CD4-positive, alpha-beta T cell treated with Interleukin-10 for 1 hour (primary cell): Measurements from ENCODE around the gene NT5C.
"Not testable (repeated sequence)": the region's sequence is repeated elsewhere in the genome, so short reads cannot be mapped to it uniquely, and the experiment has no call there.

ENCODE experiments used
- DNase-seq: peaks from one replicate; pipeline ENCODE4 v3.0.0-alpha.2; 2020

The NT5C gene

DNA sequence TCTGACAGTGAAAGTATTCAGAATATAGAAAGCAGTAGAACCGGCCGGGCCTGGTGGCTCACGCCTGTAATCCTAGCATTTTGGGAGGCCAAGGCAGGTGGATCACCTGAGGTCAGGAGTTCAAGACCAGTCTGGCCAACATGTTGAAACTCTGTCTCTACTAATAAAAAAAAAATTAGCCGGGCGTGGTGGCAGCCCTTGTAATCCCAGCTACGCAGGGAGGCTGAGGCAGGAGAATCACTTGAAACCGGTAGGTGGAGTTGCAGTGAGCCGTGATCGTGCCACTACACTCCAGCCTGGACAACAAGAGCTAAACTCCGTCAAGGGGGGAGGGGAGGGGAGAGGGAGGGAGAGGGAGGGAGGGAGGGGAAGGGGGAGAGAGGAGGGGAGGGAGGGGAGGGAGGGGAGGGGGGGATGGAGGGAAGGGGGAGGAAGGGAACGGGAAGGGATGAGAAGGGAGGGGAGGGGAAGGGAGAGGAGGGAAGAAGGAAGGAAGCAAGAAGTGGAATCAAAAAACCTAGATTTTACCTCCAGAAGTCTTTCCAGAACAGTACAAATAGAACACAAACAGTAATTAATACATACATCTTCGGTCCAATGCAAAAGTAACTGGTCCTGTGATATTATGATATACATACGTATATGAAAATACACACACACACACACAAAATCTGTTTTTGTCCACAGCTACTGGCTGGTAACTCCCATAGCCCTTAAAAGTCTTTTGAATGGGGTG is 10.9 kb upstream of the NT5C start:
- no peak for DNase-seq

DNA sequence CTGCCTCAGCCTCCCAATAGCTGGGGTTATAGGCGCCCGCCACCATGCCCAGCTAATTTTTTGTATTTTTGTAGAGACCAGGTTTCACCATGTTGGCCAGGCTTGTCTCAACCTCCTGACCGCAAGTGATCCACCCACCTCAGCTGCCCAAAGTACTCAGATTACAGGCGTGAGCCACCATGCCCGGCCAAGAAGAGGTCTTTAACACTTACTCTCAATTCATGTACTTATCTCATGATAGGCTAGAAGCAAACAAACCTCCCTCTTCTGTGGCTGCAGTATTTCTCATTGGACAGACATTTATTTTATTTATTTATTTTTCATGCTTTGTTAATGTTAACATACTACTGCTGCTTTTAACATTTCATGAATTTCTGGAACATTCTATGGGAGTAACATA is 7.0 kb upstream of the NT5C start:
- no peak for DNase-seq

DNA sequence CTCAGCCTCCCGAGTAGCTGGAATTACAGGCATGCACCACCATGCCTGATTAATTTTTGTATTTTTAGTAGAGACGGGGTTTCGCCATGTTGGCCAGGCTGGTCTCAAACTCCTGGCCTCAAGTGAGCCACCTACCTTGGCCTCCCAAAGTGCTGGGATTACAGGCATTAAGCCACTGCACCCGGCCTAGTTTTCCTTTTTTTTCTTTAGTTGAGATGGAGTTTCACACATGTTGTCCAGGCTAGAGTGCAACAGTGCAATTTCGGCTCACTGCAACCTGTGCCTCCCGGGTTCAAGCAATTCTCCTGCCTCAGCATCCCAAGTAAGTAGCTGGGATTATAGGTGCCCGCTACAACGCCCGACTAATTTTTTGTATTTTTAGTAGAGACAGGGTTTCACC is 6.2 kb upstream of the NT5C start:
- not testable (repeated sequence) for DNase-seq

DNA sequence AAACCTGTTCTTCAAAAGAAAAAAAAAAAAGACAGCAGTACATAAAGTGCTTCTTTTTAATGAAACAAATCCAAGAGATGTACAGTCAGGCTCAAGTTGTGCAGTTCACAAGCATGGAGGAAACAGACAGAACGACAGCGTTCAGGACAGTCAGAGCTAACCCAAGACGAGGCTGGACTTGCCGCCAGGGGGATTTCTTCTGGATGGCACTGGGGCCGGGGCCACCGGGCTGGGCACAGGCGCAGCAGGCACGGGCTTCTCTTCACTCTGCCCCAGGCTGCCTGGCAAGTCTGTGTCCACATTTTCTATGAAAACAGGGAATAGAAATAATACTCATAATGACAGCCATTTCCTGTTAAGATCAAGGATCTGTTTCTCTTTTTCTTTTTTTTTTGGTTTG is 4.4 kb upstream of the NT5C start:
- DNase-seq = no peak

DNA sequence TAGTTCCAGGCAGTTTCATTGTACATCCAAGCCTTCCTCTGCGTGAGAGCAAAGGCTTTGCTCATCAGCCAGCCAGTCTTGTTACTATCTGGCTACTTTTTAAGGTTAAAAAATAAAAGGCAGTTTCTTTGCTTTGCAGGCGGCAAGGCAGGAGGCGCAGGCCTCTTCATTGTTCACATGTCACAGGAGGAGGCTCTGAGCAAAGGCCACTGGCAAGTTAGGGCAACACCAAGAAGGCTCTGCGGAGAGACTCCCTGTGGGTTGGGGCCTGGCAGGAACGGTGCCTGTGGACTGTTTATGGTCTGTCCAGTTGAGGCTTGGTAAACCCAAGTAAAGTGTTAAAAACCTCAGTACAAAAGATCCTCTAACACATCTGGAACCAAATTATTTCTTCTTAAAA is 3.9 kb upstream of the NT5C start:
- DNase-seq = no peak

DNA sequence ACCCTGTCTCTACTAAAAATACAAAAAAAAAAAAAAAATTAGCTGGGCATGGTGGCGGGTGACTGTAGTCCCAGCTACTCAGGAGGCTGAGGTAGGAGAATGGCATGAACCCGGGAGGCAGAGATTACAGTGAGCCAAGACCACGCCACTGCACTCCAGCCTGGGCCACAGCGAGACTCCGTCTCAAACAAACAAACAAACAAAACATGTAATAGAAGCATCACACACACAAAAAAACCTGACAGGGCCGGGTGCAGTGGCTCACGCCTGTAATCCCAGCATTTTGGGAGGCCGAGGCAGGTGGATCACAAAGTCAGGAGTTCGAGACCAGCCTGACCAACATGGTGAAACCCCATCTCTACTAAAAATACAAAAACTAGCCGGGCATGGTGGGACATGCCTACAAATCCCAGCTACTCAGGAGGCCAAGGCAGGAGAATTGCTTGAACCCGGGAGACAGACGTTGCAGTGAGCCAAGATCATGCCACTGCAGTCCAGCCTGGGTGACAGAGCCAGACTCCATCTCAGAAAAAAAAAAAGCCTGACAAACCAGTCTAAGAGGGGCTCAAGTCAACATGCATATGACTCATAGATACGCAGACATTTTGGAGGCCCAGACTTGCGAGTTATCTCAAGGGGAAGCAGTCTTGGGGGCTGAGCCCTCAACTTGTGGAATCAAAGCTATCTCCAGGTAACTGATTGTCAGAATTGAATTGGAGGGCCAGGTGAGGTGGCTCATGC is 2.2 kb upstream of the NT5C start:
- not testable (repeated sequence) for DNase-seq

DNA sequence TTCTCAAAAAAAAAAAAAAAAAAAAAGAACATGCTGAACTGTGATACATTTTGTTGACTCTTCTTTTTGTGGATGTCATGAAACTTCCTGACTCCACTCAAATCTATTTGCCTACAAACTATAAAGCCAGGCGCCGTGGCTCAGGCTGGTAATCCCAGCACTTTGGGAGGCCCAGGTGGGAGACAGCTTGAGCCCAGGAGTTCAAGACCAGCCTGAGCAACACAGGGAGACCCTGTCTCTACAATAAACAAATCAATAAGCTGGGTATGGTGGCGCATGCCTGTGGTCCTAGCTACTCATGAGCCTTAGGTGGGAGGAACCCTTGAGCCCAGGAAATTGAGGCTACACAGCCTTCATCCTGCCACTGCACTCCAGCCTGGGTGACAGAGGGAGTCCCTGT is 1.5 kb upstream of the NT5C start:
- no peak for DNase-seq

DNA sequence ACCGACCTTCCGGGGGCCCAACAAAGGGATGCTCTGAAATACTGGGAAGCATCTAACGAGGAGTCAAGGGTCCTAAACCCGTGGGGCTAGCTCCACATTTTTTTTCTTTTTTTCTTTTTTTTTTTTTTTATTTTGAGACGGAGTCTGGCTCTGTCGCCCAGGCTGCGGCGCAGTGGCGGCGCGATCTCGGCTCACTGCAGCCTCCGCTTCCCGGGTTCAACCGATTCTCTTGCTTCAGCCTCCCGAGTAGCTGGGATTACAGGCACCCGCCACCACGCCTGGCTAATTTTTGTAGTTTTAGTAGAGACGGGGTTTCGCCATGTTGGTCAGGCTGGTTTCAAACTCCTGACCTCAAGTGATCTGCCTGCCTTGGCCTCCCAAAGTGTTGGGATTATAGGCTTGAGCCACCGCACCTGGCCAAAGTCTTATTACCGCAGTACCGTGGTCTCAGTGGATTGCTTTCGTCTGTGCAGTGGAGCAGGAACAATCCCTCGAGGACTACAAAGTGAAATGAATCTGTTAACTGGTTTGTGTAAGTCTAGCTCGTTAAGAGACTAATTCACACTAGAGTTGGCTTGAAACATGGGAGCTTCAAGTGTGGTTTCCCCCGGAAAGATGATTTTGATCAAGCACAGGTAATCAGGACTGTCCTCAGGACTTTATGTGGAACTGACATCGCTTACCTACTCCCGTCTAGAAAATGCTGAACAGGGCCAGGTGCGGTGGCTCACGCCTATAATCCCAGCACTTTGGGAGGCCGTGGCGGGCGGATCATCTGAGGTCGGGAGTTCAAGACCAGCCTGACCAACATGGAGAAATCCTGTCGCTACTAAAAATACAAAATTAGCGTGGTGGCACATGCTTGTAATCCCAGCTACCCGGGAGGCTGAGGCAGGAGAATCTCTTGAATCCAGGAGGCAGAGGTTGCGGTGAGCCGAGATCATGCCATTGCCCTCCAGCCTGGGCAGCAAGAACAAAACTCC is 767 bp upstream of the NT5C start:
- not testable (repeated sequence) for DNase-seq

DNA sequence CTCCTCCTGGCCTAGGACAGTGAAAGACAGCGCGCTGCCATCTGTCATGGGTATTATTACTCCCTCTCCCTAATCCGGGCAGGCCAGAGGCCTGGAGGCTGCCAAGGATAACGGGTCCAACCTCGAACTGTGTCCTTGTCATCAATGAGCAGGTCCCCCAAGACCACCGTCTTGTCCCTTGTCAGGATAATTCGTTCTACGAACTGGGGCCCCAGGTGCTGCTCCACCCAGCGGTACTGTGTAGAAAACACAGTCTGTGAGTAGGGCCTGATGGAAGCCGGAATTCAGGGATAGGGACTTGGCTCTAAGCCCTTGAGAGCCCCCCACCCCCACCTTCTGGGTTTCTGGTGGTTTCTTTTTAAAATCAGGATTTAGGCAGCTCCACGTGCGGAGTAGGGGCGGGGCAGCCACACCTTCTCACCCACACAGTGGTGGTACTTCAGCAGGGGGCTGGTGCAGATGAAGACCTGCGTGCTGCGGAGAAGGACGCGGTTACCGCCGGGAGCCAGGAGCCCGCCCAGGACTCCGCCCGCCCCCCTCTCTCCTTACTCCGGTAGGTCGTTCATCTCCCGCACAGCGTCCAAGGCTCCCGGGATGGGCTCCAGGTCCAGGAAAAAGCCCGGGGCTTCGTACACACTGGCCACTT is 787 bp downstream of the NT5C start:
- DNase-seq = peak; percentile 50

DNA sequence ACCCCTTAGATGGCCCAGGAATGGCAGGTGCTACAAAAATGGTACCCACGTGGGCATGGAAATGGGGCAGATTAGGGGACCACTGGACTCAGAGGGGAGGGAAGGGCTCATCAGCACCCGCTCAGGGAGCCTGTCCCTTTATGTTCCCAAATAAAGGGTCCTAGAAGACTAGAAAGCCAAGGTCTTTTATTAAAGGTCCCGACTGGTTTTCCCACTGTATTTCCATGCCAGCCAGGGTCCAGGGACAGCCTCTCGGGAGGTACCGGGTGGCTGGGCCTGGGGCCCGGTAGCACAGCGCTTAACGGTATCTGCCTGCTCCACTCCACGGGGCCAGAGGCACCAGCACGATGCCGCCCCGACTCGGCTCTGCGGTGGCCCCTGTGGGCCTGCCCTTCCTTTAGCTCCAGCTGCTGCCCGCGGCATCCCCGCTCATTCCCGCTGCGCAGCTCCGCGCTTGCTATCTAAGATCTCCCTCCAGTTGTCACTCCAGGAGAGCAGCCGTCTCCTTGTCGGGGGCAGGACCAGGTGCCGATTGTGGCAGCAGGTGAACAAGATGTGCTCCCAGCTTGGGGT is 1.4 kb downstream of the NT5C start:
- no peak for DNase-seq

DNA sequence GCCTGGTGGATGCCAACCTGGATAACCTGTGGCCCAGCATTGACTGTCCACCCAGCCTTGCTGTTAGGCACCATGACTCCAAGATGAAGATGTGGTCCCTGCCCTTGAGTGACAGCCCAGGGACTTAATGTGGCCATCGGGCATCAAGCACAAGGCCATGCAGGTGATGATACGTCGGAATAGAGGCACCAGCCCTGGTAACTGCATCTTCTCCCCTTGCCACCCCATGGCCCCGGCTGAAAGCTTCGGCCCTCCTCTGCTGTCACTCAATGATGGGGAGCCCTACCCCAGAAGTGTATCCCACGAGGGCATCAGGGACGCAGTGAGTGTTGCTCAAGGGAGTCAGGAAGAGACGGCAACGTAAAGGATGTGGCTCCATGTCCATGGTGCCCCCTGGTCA is 2.0 kb downstream of the NT5C start:
- DNase-seq = no peak

DNA sequence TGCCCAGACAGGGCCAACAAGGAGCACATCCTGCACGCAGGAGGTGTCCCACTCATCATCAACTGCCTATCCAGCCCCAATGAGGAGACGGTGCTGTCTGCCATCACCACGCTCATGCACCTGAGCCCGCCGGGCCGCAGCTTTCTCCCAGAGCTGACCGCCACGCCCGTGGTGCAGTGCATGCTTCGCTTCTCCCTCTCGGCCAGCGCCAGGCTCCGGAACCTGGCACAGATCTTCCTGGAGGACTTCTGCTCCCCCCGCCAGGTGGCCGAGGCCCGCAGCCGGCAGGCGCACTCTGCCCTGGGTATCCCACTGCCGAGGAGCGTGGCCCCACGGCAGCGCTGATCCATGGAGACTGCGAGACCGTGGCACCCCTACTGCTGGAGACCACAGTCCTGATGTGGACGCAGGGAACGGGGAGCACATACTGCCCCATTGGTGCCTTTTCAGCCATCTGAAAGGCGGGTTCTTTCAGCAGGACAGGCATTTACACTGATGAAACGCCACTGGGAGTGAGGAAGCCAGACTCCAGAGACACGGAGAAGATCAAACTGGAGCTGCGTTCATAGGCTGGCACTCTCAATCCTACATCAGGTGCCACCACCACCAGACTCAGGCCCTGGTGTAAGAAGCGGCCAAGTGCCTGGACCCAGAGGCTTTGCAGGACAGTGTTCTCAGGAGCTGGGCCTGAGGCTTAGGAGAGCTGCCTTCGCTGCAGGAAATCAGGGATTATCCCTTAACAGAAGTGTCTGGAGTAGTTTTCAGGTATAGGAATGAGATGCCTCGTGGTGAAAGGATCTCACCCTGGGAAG is 2.6 kb downstream of the NT5C start:
- DNase-seq = no peak

DNA sequence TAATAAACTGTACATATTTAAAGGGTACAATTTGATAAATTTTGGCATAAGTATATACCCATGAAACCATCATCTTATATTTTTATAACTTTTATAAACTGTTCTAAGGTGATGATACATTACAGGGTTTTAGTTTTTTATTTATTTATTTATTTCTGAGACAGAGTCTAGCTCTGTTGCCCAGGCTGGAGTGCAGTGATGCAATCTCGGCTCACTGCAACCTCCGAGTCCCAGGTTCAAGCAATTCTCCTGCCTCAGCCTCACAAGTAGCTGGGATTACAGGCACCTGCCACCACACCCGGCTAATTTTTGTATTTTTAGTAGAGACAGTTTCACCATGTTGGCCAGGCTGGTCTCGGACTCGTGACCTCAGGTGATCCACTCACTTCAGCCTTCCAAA is 3.6 kb downstream of the NT5C start:
- not testable (repeated sequence) for DNase-seq

DNA sequence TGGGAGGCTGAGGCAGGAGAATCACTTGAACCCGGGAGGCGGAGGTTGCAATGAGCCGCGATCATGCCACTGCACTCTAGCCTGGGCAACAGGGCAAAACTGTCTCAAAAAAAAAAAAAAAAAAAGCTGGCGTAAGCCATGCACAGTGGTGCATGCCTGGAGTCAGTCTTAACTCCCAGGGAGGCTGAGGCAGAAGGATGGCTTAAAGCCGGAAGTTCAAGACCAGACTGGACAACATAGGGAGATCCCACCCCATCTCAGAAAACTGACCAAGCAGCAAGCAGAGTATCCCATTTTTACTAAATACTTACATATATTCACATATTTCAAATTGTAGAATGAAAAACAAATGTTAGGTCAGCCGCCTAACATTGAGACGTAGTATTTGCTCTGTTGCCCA is 4.6 kb downstream of the NT5C start:
- DNase-seq = no peak

DNA sequence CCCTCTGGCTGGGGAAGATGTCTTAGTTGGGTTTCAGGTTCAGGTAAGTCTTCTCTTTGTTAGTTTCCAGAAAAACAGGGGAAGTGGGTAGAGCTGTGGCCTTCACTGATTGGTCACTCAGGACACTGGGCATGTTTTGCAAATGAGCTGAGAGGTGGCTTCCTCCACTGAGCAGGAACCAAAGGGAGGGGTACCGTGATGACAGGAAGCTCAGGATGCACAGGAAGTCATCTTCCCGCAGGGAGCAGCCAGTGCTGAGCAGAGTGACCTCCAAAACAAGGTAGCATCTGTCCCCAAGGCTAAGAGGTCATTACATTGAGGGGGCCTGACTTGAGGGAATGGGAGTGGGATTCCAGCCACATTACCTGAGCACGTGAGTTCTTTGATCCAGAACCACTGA is 5.6 kb downstream of the NT5C start:
- DNase-seq = no peak

DNA sequence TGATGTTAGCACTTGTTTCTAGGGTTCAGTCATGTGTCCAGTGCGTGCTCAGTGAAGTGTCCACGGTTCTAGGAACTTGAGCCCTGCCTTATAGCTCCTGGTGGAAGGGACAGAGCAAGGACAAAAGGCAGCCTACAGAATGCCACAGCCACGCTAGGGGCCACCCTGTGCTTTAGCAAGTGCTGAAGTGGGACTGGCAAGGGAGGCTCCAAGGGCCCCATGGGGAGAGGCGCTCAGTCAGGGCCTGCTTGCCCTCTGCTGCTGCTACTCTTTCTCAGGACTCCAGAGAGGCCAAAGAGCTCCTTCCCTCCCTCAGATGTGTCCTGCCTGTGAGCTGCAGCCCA is 6.8 kb downstream of the NT5C start:
- no peak for DNase-seq

DNA sequence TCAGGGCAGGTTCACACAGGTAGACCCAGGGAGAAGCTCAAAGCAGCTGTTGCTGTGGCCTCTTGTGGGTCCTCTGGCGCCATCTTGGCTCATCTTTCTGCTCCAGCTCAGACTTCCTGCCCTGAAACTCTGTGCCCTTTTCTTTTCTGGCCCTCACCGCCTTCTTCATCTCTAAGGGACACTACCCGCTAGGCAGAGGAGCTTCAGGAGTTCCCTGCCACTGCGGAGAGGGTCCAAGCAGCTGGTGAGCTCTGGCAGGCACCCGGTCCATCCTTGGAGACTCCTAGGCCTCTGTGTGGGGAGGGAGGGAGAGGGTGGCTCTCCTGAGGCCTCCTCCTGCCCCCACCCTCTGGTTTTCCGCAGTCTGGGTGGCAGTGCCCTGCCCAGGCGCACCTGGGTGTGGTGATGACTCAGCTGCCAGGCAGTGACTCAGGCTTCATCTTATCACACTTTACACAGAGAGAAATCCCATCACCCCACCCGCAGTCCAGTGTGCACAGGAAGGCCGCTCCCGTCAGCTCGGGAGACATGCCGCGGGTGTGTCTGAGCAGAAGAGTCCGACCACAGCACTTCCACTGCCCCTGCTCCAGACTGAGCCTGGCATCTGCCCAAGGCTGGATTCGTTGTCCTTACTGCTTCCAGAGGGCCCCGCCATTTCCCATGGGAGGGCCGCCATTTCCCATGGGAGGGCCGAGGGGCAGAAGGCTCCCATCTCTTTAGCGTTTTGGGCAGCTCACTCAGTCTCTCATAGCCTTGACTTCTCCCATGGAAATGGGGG is 7.3 kb downstream of the NT5C start:
- DNase-seq = peak; percentile 51

DNA sequence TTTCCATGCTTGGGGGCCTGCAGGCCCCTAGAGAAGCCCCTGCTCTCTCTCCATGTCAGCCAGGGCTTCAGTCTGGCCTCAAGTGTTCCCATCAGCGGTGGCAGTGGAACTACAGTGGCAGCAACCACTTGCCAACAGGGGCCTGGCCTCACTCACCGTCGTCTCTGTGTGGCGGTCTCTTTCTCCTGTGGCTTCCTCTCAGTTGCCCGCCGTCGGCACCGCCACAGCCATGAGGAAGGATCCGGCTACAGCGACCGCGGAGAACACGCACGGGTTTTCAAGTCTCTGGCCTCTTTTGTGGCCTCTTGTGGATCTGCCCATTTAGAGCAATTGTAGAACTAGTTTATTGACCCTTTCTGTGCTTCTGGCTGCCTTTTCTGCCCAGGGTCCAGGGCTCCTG is 13.2 kb downstream of the NT5C start:
- DNase-seq = no peak

DNA sequence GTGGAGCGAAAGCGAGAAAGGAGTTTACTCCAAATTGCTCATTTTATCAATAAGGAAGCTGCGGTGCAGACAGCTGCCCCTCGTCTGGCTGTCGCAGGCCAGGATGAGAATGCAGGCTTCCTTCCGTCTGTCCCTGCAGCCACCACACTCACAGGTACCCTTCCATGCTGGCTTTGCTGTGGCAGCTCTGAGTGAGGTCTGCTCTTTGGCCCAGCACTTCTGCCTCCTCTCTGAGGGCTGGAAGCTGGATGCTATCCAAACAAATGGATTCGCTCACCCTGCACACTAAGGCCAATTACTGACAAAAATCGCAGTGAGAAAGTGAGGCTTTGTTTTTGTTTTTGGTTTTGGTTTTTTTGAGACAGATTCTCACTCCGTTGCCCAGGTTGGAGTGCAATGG is 14.8 kb downstream of the NT5C start:
- DNase-seq = no peak

DNA sequence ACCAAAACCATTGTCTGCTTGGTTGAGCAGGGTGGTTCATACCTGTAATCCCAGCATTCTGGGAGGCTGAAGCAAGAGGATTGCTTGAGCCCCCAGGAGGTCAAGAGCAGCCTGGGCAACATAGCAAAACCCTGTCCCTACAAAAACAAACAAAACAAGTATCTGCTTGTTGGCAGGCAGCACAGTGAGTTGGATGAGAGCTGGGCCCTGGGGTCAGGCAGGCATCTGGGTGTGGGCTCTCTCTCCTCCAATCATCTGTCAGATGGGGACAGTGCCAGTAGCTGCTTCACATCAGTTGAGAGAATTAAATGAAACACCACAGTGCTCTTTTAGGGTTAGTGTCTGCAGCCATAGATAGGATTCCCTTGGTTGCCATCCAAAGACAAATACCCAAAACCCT is 16.0 kb downstream of the NT5C start:
- DNase-seq = no peak
